ENCODE data around the gene ZNF641.

DNA sequence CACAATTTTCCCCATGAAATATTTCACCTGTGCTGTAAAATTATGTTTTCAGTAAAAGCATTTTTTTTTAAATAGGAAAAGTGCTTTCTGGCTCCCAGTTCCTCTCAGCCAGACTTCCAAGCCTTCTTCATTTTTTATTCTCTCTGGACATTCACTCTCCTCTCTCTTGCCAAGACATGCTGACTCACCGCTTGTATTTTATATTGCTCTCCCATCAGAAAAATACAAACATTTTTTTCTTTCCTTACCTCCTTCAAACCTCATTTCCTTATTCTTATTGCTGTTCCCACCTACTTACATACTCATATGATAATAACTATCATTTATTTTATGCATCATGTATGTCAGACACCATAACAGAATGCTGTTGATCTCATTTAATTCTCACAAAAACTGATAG, 37.7 kb upstream of the ZNF641 start:
- TF ChIP-seq, protein P1, sequence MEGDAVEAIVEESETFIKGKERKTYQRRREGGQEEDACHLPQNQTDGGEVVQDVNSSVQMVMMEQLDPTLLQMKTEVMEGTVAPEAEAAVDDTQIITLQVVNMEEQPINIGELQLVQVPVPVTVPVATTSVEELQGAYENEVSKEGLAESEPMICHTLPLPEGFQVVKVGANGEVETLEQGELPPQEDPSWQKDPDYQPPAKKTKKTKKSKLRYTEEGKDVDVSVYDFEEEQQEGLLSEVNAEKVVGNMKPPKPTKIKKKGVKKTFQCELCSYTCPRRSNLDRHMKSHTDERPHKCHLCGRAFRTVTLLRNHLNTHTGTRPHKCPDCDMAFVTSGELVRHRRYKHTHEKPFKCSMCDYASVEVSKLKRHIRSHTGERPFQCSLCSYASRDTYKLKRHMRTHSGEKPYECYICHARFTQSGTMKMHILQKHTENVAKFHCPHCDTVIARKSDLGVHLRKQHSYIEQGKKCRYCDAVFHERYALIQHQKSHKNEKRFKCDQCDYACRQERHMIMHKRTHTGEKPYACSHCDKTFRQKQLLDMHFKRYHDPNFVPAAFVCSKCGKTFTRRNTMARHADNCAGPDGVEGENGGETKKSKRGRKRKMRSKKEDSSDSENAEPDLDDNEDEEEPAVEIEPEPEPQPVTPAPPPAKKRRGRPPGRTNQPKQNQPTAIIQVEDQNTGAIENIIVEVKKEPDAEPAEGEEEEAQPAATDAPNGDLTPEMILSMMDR (IDR thresholded peaks at IDR 0.05) = no peak
- no peak for TF ChIP-seq POLR2A (IDR thresholded peaks at IDR 0.05)
- TF ChIP-seq POLR2AphosphoS5 (IDR thresholded peaks at IDR 0.05) = no peak
